Activated B cell treated with CpG ODN at 0.5 μM for 24 hours (primary cell): ENCODE measurements around the gene CLCN7. TPM values are rescaled to one million over a fixed set of nuclear protein-coding genes. Genes with fewer than 3 reads are reported as not detected.

Experiments
- ATAC-seq: fragments of 200-7000 bp; cut with Tn5 transposase; one replicate; pipeline ENCODE4 v1.10.0; 2021; ENCODE audit warnings: low read depth, mild to moderate bottlenecking, moderate library complexity
- CTCF ChIA-PET: fragments of 350-600 bp; sonication (Branson Sonifier 250); formaldehyde crosslinking; loops from one replicate; lab custom pipeline; 2021; ENCODE audit warnings: antibody characterized with exemption; lab: Charles Lee
- POLR2A ChIA-PET: fragments of 350-600 bp; sonication (Branson Sonifier 250); formaldehyde crosslinking; loops from one replicate; lab custom pipeline; 2021; ENCODE audit warnings: antibody characterized with exemption; lab: Charles Lee
- DNase-seq: peaks from one replicate; pipeline ENCODE4 v3.0.0; 2022
- H3K27ac Mint-ChIP-seq: one replicate; pipeline ENCODE4 v1.8.0; 2020; ENCODE audit warnings: mixed read lengths
- H3K27me3 Mint-ChIP-seq: one replicate; pipeline ENCODE4 v1.8.0; 2021; ENCODE audit warnings: mixed read lengths
- H3K36me3 Mint-ChIP-seq: one replicate; pipeline ENCODE4 v1.8.0; 2021; ENCODE audit warnings: low read depth, mixed read lengths
- H3K4me1 Mint-ChIP-seq: one replicate; pipeline ENCODE4 v1.8.0; 2021; ENCODE audit warnings: mixed read lengths
- H3K4me3 Mint-ChIP-seq: one replicate; pipeline ENCODE4 v1.8.0; 2020; ENCODE audit warnings: mild to moderate bottlenecking, mixed read lengths
- H3K9me3 Mint-ChIP-seq: one replicate; pipeline ENCODE4 v1.8.0; 2020; ENCODE audit warnings: mixed read lengths
- intact Hi-C: fragments of 100-400 bp; cut with micrococcal nuclease; formaldehyde crosslinking; loops from one replicate; pipeline ENCODE4 v1.15.1; 2024
- total RNA-seq: library from RNA; stranded (reverse); gene quantifications from 2 replicates; pipeline ENCODE4 v1.2.3, GENCODE V29; 2022
- TF ChIP-seq, protein P1 (sequence below): fragments of 200-600 bp; IDR thresholded peaks from one replicate; pipeline ENCODE4 v1.8.0; 2022; ENCODE audit warnings: antibody characterized with exemption, mild to moderate bottlenecking

The CLCN7 gene
- total RNA-seq, 1 donor from 2014 or later, result 144 TPM

DNA sequence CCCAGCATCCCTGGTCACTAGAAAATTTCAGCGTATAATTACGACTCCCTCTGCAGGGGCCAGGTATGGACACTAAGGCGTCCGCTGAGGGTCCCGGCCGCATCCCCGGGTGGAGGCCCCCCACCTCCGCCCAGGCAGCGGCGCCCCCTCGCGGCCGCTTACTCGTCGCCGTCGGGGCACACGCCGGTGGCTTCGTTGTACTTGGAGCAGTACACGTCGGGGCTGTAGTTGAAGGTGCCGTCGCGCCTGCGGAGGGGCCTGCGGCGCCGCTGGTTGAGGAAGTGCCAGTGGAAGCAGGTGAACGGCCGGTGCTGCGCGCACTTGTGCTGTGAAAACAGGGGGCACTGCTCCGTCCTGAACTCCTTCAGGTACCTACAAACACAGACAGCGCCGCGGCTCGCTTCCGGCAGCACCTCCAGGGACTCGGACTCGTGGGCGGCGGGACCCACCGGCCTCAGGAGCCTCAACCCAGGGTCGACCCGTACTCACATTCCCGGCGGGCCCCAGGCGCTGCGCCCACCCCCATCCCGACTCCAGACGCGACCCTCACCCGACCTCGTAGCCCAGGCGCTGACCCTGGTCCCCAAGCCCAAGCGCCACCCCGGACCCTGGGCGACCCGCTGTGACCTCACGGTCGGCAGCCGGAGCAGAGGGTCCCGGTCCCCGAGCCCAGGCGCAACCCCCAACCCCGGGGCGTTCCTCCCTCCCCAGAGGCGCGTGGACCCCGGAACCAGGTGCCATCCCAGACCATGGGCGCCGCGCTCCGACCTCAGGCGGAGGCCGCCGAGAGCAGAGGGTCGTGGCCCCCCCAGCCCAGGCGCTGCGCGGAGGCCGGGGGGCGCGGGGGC lies 60.9 kb downstream of the CLCN7 start:
- Mint-ChIP-seq H3K4me1 (peaks cover 22% of the 10 kb centered on the region), H3K27me3 (no peaks in the 10 kb centered on the region), H3K27ac (peak overlapping the region; percentile 85), H3K36me3 (peaks cover 21% of the 10 kb centered on the region), H3K9me3 (no peaks in the 10 kb centered on the region), H3K4me3 (peak overlapping the region; percentile 88)
- intact Hi-C loops, result loop anchor here (1.0 to 5.0 kb wide), 2 partner anchors 35 to 198 kb away; partner anchors contain the start of genes CRAMP1 and IFT140
- ChIA-PET CTCF (interaction anchor here (1.4 kb wide), 1 partner anchor 50 kb away, joined by 5 read pairs; no protein-coding TSS in a partner anchor), POLR2A (interaction anchor here (0.7 to 0.8 kb wide), 3 partner anchors 15 to 739 kb away, joined by 3 to 10 read pairs (median 7); partner anchors contain the start of gene TELO2)
- ATAC-seq (peak; percentile 64), DNase-seq (peak; percentile 61)
- TF ChIP-seq, protein P1, sequence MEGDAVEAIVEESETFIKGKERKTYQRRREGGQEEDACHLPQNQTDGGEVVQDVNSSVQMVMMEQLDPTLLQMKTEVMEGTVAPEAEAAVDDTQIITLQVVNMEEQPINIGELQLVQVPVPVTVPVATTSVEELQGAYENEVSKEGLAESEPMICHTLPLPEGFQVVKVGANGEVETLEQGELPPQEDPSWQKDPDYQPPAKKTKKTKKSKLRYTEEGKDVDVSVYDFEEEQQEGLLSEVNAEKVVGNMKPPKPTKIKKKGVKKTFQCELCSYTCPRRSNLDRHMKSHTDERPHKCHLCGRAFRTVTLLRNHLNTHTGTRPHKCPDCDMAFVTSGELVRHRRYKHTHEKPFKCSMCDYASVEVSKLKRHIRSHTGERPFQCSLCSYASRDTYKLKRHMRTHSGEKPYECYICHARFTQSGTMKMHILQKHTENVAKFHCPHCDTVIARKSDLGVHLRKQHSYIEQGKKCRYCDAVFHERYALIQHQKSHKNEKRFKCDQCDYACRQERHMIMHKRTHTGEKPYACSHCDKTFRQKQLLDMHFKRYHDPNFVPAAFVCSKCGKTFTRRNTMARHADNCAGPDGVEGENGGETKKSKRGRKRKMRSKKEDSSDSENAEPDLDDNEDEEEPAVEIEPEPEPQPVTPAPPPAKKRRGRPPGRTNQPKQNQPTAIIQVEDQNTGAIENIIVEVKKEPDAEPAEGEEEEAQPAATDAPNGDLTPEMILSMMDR, result no peak

GRCh38 chr16:1412847-1413246 lies 62.0 kb downstream of the CLCN7 start:
- DNase-seq (no peak), ATAC-seq (no peak)
- Mint-ChIP-seq H3K36me3 (peaks cover 18% of the 10 kb centered on the region), H3K27ac (peak overlapping the region; percentile 85), H3K4me1 (peaks cover 31% of the 10 kb centered on the region), H3K27me3 (no peaks in the 10 kb centered on the region), H3K9me3 (no peaks in the 10 kb centered on the region), H3K4me3 (no peak overlapping the region)
- CTCF ChIA-PET, result interaction anchor here (1.4 kb wide), 1 partner anchor 49 kb away, joined by 5 read pairs; no protein-coding TSS in a partner anchor
- POLR2A ChIA-PET, result interaction anchor here (0.7 to 2.4 kb wide), 4 partner anchors 8 to 738 kb away, joined by 7 to 23 read pairs (median 8); partner anchors contain the start of gene UQCC4
- TF ChIP-seq, protein P1, result no peak
- intact Hi-C loops, result loop anchor here (5.0 kb wide), 1 partner anchor 199 kb away; the partner anchor contains the start of genes CRAMP1 and IFT140

DNA sequence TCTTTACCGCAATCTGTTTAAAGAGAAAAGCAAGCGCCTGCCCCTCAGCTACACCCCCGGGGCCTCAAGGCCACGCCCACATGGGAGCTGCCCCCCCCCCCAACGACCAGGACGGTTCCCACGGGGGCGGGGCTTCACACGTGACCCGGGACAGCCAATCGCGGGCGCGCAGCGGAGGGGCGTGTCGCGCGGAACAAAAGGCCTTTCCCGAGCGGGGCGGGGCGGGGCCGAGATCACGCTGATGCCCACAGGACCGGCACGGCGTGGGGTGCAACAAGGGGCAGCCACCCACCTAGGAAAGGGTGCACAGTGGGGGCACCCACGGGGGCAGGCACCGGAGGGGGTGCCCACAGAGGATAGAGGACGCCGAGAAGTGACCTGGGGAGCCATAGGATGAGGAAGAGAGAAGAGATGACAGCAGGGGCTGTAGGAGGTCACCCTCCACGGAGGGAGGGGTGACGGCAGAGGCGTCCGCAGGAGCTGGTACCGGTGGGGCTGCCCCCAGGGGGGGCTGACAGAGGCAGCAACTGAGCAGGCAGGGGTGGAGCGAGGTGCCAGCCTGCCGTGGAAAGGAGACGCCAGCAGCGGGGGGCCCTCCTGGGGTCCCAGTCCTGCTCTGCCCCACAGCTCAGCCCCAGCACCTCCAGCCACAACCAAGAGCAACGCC lies 66.5 kb downstream of the CLCN7 start:
- POLR2A ChIA-PET, result interaction anchor here (0.6 to 2.5 kb wide), 10 partner anchors 8 to 1371 kb away, joined by 3 to 20 read pairs (median 5); partner anchors contain the start of genes MAPK8IP3, TELO2, UBE2I and UQCC4
- ATAC-seq (peak; percentile 94), DNase-seq (peak; percentile 98)
- TF ChIP-seq, protein P1, result no peak
- Mint-ChIP-seq H3K4me1 (peaks cover 30% of the 10 kb centered on the region), H3K27ac (peak overlapping the region; percentile 56), H3K36me3 (peaks cover 32% of the 10 kb centered on the region), H3K27me3 (no peaks in the 10 kb centered on the region), H3K9me3 (no peaks in the 10 kb centered on the region), H3K4me3 (peak overlapping the region; percentile 80)
- intact Hi-C loops, result loop anchor here (1.0 kb wide), 3 partner anchors 12 to 45 kb away; partner anchors contain the start of gene UQCC4
- CTCF ChIA-PET, result no interaction called here

DNA sequence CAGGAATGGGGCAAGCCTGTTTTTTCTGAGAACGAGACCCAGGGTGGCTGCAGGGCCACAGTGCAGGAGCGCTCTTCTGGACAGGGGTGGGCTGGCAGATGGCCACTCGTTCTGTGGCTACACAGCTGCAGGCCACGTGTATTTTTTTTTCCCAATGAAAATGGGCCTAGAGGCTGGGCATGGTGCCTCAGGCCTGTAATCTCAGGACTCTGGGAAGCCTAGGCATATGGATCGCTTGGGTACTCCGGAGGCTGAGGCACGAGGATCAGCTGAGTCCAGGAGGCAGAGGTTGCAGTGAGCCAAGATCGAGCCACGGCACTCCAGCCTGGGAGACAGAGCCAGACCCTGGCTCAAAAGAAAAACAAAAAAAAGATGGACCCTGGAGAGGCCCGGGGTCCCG lies 67.1 kb downstream of the CLCN7 start:
- Mint-ChIP-seq H3K9me3 (no peaks in the 10 kb centered on the region), H3K4me1 (peaks cover 28% of the 10 kb centered on the region), H3K36me3 (peaks cover 38% of the 10 kb centered on the region), H3K27ac (peak overlapping the region; percentile 74), H3K4me3 (peak overlapping the region; percentile 68), H3K27me3 (no peaks in the 10 kb centered on the region)
- CTCF ChIA-PET, result interaction anchor here (0.5 kb wide), 1 partner anchor 293 kb away, joined by 3 read pairs; no protein-coding TSS in a partner anchor
- intact Hi-C loops, result loop anchor here (1.0 kb wide), 3 partner anchors 13 to 44 kb away; partner anchors contain the start of gene UQCC4
- POLR2A ChIA-PET, result interaction anchor here (0.6 to 2.5 kb wide), 10 partner anchors 9 to 1370 kb away, joined by 3 to 20 read pairs (median 5); partner anchors contain the start of genes MAPK8IP3, TELO2, UBE2I and UQCC4
- TF ChIP-seq, protein P1, result no peak
- ATAC-seq, result no peak
- DNase-seq, result no peak
